Type B pancreatic cell (in vitro differentiated cells): ENCODE data around the gene CFD. TPM values are rescaled to one million over a fixed set of nuclear protein-coding genes. Genes with fewer than 3 reads are reported as not detected.

Experiments used
- DNase-seq: peaks from one replicate; pipeline ENCODE4 v3.0.0; 2021; ENCODE audit warnings: mixed read lengths; ENCODE audit not compliant: unreplicated experiment; ENCODE audit errors: extremely low spot score
- H3K27ac Mint-ChIP-seq: 2 replicates; pipeline ENCODE4 v1.8.0; 2021; ENCODE audit warnings: mild to moderate bottlenecking, mixed read lengths
- H3K27me3 Mint-ChIP-seq: 2 replicates; pipeline ENCODE4 v1.8.0; 2021; ENCODE audit warnings: mixed read lengths
- H3K36me3 Mint-ChIP-seq: 2 replicates; pipeline ENCODE4 v1.8.0; 2021; ENCODE audit warnings: mixed read lengths
- H3K4me1 Mint-ChIP-seq: one replicate; pipeline ENCODE4 v1.8.0; 2021; ENCODE audit warnings: mixed read lengths; ENCODE audit not compliant: unreplicated experiment
- H3K4me3 Mint-ChIP-seq: 2 replicates; pipeline ENCODE4 v1.8.0; 2021; ENCODE audit warnings: mild to moderate bottlenecking, mixed read lengths
- H3K9me3 Mint-ChIP-seq: 2 replicates; pipeline ENCODE4 v1.8.0; 2021; ENCODE audit warnings: mixed read lengths
- total RNA-seq: library from RNA; stranded (reverse); gene quantifications from 2 replicates; pipeline ENCODE4 v1.2.1, GENCODE V29; 2021; ENCODE audit warnings: low replicate concordance
- TF ChIP-seq, protein P1 (sequence below): fragments of 200-600 bp; sonication (generic); conservative IDR thresholded peaks from 2 replicates; pipeline ENCODE4 v1.5.0; 2021; ENCODE audit warnings: antibody characterized with exemption, mild to moderate bottlenecking

The CFD gene
- total RNA-seq, 1 donor from 2014 or later = 5.5 TPM

GRCh38 chr19:892243-892893, 32.9 kb downstream of the CFD start:
- Mint-ChIP-seq H3K27me3 (peaks cover 5% of the 10 kb centered on the region), H3K27ac (peak overlapping the region; percentile 83), H3K4me3 (peak overlapping the region; percentile 86), H3K36me3 (peaks cover 9% of the 10 kb centered on the region), H3K4me1 (peaks cover 6% of the 10 kb centered on the region), H3K9me3 (no peaks in the 10 kb centered on the region)
- TF ChIP-seq, protein P1, sequence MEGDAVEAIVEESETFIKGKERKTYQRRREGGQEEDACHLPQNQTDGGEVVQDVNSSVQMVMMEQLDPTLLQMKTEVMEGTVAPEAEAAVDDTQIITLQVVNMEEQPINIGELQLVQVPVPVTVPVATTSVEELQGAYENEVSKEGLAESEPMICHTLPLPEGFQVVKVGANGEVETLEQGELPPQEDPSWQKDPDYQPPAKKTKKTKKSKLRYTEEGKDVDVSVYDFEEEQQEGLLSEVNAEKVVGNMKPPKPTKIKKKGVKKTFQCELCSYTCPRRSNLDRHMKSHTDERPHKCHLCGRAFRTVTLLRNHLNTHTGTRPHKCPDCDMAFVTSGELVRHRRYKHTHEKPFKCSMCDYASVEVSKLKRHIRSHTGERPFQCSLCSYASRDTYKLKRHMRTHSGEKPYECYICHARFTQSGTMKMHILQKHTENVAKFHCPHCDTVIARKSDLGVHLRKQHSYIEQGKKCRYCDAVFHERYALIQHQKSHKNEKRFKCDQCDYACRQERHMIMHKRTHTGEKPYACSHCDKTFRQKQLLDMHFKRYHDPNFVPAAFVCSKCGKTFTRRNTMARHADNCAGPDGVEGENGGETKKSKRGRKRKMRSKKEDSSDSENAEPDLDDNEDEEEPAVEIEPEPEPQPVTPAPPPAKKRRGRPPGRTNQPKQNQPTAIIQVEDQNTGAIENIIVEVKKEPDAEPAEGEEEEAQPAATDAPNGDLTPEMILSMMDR = no peak
- no peak for DNase-seq

- Mint-ChIP-seq H3K4me3 (peak within 1 kb of the TSS; percentile 95), H3K9me3 (no peaks in the 10 kb centered on the region), H3K36me3 (peaks cover 9% of the 10 kb centered on the region), H3K27ac (peak within 1 kb of the TSS; percentile 100), H3K4me1 (peaks cover 6% of the 10 kb centered on the region), H3K27me3 (peaks cover 5% of the 10 kb centered on the region)
- TF ChIP-seq, protein P1 = no peak
- DNase-seq = peak; percentile 94
Observed at GRCh38 chr19:892894-893689, 33.6 kb downstream of the CFD start, which contains the start of the genes MED16 and RNU6-9. TSS of gene MED16 (minus strand) at chr19:893187. CDS start at chr19:891131, 2,056 bp downstream. TSS of gene RNU6-9 (plus strand) at chr19:893484.

GRCh38 chr19:896434-896833, 37.0 kb downstream of the CFD start:
- Mint-ChIP-seq H3K4me3 (no peak overlapping the region), H3K9me3 (no peaks in the 10 kb centered on the region), H3K27ac (no peak overlapping the region), H3K27me3 (peaks cover 5% of the 10 kb centered on the region), H3K36me3 (peaks cover 9% of the 10 kb centered on the region), H3K4me1 (peaks cover 6% of the 10 kb centered on the region)
- TF ChIP-seq, protein P1 = no peak
- DNase-seq = no peak

- no peak for DNase-seq
- peaks cover 6% of the 10 kb centered on the region for H3K4me1 Mint-ChIP-seq
- TF ChIP-seq, protein P1 = no peak
- H3K27ac Mint-ChIP-seq = no peak overlapping the region
- no peaks in the 10 kb centered on the region for H3K9me3 Mint-ChIP-seq
- H3K4me3 Mint-ChIP-seq = no peak overlapping the region
- peaks cover 9% of the 10 kb centered on the region for H3K36me3 Mint-ChIP-seq
- peaks cover 5% of the 10 kb centered on the region for H3K27me3 Mint-ChIP-seq
Observed at GRCh38 chr19:896999-897398, 37.5 kb downstream of the CFD start.

GRCh38 chr19:897442-898039, 38.1 kb downstream of the CFD start:
- Mint-ChIP-seq H3K27me3 (peaks cover 5% of the 10 kb centered on the region), H3K27ac (no peak overlapping the region), H3K4me3 (no peak overlapping the region), H3K4me1 (peaks cover 6% of the 10 kb centered on the region), H3K36me3 (peaks cover 9% of the 10 kb centered on the region), H3K9me3 (no peaks in the 10 kb centered on the region)
- TF ChIP-seq, protein P1 = peak; percentile 43
- no peak for DNase-seq
